GM21367 (cell line): ENCODE measurements around the gene RPN1.
"Not testable (repeated sequence)": the region's sequence is repeated elsewhere in the genome, so short reads cannot be mapped to it uniquely, and the experiment has no call there.

Experiments
- ATAC-seq: cut with Tn5 transposase; IDR thresholded peaks from one replicate; pipeline ENCODE4 v1.9.1; 2021; ENCODE audit not compliant: unreplicated experiment

Gene RPN1

DNA sequence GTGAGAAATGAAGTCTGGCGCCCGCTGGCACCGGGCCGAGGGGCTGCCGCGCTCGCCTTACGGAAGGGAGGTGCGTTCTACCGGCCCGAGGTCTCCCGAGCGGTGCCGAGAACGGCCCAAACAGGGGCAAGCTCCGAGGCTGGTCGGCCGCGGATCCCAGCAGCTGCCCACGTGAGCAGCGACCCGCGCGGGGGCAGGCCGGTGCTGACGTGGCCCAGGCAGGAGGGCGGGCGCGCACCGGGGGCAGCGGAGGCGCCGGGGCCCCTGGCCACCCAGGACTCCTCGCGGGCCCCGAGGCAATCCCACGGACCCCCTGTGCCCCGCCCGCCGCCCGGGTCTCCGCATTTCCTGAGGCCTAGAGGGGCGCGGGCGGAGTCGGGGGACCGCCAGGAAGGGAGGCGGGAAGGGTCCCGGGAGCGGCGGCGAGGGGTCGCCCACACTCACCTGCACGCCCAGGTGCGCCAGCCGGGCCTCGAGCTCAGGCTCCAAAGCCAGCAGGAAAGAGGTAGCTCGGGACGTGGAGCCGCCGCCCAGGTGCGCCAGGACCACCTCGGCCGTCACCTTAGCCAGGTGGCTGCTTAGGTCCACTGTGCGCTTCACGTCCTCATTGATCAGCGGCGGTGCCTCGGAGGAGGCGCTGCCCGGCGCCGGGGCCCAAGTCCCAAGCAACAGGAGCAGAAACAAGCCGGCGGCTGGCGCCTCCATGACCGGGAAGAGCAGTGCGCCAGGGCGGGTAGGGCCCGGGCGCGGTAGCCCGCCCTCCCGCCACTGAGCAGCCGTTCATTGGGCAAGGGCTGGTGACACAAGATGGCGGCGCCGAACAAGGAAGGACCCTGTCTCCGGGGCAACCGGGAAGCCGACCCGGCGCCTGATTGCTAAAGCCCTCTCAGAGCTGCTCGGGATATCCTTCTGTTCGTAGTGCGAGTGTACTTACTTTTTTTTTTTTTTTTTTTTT is at the start of gene RPN1:
TSS of gene RPN1 (minus strand) at position 723 of the 955 bp plus-strand sequence. CDS start at position 705, 18 bp downstream.
- ATAC-seq, result peak; percentile 90

DNA sequence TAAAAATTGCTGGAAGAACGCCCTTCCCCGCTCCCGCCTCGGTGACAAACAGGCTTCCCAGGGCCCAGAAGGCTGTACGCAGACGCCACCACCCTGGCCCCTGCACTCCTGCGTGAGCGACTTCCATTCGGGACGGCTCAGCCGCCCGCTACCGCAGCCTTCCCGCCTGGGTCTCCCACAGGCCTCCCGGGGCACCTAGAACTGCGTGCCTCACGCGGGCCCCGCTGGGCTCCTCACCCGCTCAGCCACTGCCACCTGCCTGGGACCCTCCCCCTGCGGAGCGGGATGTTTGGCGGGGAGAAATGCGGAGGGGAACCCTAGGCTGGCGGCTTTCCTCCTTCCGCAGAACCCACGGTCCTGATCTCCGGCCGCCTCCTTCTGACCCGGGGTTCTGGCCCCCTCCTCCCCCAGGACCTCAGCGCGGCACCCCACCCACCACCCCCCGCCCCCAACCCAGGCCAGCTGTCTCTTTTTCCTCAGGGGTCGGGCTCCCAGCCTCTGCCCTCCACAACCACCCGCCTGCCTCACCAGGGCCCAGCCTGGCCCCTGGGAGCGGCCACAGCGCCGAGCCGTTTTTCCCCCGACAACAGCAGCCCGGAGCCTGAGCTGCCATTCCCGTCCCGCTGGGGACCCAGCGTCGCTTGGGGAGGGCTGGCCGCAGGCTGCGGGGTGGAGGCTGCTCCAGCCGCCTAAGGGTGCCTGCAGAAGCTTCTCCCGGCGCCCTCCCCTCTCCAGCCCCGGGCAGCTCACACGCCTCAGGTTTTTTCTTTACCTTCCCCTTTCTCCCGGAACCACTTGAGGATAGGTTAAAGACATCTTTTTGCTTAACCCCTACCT is 47.8 kb upstream of the RPN1 start:
- no peak for ATAC-seq

DNA sequence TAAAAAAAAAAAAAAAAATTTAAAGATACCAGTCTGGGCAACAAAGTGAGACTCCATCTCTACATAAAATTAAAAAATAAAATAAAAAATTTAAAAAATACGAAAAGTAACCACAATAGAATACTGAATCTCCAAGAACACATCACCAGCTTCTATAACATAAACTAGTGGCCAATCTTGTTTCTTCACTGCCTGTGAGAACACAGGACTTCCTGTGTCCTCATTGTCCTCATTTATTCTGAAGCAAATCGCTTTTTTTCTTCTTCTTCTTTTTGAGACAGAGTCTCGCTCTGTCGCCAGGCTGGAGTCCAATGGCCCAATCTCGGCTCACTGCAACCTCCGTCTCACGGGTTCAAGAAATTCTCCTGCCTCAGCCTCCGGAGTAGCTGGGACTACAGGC is 46.7 kb upstream of the RPN1 start:
- ATAC-seq, result no peak

DNA sequence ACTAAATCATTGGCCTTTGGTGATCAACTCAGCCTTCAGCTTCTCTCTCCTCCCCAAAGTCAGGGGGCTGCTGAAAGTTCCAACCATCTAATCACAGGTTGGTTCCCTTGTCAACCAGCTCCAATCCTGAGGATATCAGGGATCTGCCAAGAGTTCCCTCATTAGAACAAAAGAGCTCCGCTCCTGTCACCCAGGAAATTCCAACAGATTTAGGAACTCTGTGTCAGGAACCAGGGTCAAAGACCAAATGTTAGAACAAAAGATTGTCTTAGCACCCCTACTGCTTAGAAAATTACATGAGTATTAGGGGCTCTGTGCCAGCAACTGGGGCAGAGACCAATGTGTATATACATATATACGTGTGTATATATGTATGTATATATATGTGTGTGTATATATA is 43.1 kb upstream of the RPN1 start:
- ATAC-seq, result no peak

DNA sequence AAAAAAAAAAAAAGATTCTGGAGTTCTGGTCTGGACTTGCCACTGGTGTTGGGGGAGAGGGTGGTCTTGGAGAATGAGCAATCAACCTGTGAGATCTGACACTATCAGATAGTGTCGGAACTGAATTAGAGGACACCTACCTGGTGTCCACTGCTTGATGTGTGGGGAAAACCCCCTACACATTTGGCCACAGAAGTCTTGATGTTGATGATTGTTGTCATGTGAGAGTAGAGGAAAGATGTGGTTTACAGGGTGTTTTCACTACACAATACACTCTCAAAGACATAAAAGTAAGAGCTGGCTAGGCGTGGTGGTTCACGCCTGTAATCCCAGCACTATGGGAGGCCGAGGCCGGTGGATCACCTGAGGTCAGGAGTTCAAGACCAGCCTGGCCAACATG is 38.4 kb upstream of the RPN1 start:
- ATAC-seq, result no peak

DNA sequence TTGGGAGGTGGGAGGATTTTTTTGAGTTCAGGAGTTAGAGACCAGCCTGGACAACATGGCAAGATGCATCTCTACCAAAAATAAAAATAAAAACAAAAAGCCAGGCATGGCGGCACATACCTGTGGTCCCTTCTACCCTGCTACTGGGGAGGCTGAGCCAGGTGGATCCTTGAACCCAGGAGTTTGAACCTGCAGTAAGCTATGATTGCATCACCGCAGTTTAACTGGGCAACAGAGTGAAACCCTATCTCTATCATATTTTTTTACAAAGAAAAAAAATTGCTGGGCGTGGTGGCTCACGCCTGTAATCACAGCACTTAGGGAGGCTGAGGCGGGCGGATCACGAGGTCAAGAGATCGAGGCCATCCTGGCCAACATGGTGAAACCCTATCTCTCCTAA is 35.8 kb upstream of the RPN1 start:
- no peak for ATAC-seq

DNA sequence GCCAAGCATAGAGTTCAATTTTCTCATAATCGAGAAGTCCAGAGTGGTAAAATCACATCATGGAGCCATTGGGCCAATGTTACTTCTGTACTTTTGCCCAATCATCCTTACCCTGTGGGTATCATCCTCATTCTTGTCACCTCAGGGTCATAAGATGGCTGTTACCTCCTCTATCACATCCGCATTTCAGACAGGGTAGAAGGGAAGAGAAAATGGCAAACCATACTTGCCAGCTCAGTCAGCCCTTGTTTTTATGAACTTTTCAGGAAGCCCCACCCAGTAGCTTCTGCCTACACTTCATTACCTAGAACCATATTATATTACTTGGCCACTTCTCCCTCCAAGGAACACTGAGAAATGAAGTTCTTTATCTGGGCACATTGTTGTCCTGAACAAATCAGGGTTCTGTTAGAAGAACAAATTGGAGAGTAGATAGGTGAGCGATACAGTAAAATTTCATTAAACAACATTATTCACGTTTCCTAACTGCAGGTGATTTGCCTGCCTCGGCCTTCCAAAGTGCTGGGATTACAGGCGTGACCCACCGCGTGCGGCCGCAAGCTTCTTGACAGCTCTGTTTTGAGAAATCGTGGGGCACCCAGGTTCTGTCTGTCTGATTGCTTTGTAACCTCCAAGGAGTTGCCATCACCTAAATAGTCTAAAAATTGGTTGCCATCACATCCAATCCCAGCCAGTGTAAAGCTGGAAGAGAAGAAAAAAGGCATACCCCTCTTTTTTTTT is 34.5 kb upstream of the RPN1 start:
- no peak for ATAC-seq

DNA sequence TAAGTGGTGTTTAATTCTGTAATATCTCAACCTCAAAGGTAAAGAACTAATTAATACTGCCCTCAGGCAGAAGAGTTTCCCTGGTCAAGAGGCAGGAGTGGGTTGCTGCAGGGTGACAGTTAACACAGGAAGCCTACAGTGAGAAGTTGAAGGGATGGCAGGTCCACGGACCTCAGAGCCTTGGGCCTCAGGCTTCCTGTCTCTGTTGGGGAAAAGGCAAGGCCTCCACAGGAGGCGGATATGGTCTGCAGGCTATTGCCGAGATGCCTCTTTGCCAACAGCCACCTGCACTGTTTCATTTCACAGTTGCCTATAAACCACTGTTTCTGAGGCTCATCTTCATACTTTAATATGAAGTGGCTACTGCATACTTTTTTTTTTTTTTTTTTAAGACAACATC is 33.3 kb upstream of the RPN1 start:
- ATAC-seq, result no peak

DNA sequence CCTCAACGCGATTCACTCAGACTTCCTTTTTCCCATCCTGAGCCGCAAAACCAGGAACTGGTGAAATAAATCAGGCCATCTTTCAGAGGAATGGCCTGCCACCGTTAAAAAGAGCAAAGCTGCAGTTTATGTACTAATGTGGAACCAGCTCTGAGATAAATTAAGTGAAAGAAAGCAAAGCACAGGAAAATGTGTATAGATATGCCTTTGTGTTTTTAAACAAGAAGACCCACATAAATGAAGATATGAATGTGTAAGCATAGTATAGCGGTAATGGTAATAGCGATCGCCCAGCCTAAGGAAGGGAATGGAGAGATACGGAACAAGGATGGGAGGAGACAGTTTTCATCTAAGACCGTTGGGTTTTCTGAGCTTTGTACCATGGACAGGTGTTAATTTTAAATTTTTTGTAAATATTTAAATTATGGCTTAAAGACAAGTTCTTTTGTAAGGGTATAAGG is 30.8 kb upstream of the RPN1 start:
- no peak for ATAC-seq

DNA sequence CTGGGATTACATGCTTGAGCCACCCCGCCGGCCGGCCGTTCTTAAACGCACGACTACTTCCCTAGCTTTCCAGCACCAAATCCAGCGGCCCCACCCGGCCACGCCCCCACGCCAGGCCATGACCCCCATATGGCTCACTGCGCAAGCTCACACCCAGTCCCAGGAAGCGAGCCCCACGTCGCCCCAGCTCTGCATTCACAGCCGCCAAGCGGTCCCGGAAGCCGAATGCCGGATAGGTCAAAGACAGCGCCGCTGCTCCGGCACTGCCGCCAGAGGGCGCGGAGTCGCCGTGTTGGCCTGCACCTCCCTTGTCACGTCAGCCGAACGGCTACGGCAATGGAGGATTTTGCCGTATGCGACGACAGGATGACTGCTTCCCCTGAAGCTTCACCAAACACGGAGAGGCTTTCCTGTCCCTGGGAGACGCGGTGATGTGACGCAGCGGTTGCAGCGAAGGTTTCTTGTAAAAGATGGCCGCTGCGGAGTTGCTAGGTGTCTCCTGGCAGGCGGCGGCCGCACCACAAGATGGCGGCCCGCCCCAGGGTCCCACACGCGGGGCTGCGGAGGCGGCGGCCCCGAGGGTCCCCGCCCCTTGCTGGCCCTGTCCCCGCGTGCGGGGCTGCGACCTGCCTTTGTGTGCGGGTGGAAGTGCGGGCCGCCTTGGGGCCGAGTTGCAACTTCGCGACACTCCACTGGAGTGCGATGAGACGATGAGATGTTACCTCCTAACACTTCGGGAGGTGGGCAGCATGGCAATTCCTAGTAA is 30.2 kb upstream of the RPN1 start:
- ATAC-seq, result peak; percentile 90

DNA sequence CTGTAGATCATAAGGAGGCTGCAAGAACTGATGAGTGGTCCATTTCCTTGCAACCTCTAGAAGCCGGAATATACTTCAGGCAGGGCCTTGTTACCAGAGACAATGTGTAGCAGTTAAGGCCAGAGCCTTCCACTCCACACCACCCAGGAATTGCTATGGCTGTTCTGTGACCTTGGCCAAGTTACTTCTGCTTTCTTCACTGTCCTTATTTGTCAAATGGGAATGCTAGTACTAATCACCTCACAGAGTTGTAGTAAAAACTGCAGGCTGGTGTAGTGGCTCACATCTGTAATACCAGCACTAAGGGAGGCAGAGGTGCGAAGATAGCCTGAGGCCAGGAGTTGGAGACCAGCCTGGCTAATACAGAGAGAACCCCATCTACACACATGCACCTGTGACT is 28.7 kb upstream of the RPN1 start:
- ATAC-seq, result no peak

DNA sequence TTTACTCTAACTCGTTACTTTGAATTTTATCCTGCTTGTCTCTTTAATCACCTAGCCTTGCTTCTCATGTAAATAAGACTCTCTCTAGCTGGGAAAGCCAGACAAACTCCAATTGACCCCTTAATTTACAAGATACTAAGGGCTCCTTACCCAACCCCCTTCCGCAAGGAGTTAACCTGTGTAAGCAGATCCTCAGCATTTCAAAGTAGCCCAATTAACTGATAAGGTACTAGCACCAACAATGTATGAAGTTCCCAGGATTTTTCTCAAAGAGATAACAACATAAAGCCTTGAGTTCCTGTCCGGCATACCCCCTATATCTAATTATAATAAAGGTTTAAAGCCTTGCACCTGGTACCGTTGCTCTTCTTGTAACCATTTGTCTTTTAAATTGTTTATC is 25.2 kb upstream of the RPN1 start:
- not testable (repeated sequence) for ATAC-seq

DNA sequence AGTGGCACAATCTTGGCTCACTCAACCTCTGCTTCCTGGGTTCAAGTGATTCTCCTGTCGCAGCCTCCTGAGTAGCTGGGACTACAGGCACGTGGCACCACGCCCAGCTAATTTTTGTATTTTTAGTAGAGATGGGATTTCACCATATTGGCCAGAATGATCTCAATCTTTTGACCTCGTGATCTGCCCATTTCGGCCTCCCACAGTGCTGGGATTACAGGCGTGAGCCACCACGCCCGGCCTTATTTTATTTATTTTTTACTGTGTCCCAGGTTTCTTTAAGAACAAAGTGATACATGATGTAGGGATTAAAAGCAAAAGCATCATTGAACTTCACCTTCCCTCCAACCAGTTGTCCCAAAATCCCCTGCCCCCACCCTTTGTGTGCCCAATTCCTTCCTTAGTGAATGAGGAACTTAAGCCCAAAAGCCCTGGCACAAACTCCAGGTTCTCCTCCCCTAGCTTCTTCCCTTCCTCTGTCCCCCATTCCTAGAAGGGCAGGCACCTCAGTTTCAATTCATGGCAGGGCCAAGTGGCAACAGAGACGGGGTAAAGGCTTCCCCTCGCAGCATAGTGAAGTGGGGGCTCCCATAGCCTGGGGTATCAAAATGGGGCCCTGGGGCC is 23.7 kb upstream of the RPN1 start:
- ATAC-seq, result no peak

DNA sequence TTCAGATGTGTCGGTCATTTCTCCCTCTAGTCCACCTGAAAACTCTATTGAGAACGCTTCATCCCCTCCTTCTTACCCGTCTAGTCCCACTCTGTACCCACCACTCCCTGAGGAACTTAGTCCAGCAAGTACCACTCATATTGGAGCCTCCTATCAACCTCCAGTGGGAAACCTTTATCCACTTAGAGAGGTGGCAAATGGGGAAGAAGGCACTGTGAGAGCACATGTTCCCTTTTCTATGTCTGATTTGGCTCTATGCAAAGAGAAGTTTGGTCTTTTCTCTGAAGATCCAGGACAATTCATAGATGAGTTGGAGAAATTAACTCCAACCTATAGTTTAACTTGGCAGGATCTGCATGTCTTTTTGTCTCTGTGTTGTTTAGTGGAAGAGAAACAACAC is 17.0 kb upstream of the RPN1 start:
- ATAC-seq, result no peak

DNA sequence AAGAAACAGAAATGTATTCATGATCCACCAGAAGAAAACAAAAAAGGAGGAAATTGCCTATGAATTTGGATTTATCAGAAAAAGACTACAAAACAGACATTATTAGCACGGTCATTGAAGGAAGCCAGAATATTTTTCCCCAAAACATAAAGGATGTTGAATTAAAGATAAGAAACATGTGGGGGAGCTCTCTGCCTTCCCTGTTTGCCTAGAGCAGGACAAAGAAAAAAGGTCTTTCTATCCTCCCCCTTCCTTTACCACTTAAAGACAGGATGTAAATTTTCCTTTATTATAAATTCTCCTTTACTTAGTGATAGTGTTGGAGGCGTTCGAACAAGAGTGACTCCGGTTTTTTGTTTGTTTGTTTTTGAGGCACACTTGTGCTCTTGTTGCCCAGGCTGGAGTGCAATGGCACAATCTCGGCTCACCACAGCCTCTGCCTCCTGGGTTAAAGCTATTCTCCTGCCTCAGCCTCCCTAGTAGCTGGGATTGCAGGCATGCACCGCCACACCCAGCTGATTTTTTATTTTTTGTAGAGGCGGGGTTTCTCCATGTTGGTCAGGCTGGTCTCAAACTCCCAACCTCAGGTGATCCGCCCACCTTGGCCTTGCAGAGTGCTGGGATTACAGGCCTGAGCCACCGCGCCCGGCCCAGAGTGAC is 14.9 kb upstream of the RPN1 start:
- ATAC-seq, result no peak

DNA sequence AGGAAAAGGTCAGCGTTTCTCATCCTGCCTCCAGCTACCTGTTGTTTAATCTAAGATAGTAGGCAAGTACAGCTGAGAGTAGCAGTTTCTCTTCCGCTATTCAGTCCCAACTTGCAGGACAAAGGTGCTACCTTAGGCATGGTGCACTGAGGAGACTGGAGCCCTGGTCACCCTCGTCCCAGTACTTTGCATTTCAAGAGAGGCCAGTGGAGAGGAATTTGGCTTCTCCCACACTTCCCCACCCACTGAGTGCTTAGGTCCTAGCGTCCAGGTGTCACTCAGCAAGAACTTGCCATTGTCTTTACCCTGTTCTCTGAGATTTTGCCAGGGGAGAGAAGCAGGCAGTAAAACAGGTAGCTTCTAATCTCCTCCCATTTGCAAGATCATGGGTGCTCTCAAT is 12.5 kb upstream of the RPN1 start:
- ATAC-seq, result no peak

DNA sequence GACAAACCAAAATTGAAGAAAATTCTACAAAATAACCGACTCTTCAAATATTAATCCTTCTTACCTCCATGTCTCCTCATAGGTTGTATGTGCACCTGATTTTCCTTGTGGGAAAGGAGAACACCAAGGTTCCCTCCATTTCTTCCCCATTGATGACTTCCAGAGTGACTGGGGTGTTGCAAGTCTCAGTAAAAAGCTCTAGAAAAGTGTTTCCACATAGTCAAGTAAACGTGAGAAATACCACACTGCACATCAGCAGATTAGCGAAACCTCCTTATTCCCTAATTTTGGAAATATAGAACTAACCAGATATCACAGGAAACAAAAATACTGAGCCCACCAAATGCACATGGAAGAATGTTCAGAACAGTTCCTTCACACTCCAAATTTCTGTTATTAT is 4.9 kb upstream of the RPN1 start:
- no peak for ATAC-seq

DNA sequence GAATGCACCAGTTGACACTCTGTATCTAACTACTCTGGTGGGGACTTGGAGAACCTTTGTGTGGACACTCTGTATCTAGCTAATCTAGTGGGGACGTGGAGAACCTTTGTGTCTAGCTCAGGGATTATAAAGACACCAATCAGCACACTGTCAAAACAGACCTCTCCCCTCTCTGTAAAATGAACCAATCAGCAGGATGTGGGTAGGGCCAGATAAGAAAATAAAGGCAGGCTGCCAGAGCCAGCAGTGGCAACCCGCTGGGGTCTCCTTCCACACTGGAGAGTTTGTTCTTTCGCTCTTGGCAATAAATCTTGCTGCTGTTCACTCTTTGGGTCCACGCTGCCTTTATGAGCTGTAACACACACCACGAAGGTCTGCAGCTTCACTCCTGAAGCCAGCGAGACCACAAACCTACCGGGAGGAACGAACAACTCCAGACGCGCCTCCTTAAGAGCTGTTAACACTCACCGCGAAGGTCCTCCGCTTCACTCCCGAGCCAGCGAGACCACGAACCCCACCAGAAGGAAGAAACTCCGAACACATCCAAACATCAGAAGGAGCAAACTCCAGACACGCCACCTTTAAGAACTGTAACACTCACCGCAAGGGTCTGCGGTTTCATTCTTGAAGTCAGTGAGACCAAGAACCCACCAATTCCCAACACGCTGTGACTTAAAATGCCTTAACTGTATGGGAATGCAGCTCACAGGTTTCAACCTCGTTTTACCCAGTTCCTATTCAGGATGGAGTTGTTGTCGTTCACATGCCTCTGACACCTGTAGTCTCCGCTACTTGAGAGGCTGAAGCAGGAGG is 3.6 kb upstream of the RPN1 start:
- ATAC-seq, result not testable (repeated sequence)
